ENCODE measurements around the gene ZNF682. TPM values are rescaled to one million over a fixed set of nuclear protein-coding genes. Genes with fewer than 3 reads are reported as not detected.

Gene ZNF682
- total RNA-seq = 1.2 and 1.7 TPM in 2 replicates

GRCh38 chr19:20039203-20039723 is at the start of gene ZNF682:
Gene ZNF682 (minus strand): TSS chr19:20039505. CDS start chr19:20039345, 160 bp downstream.

GRCh38 chr19:20077791-20078463 is 38.6 kb upstream of the ZNF682 start, which contains the start of gene ZNF90:
Gene ZNF90 (plus strand): TSS chr19:20078000. CDS start chr19:20078133, 133 bp downstream.

Other genes starting within 250 kb of the ZNF682 start
- 7.1 and 12.7 TPM in 2 replicates for gene ZNF506, start 217.8 kb downstream of the ZNF682 start, total RNA-seq
- 1.9 and 2.1 TPM in 2 replicates for gene ZNF253, start 173.6 kb downstream of the ZNF682 start, total RNA-seq
- gene ZNF93, start 138.6 kb downstream of the ZNF682 start, total RNA-seq = 4.9 and 9.3 TPM in 2 replicates
- 3.1 and 3.7 TPM in 2 replicates for gene ZNF90, start 38.5 kb upstream of the ZNF682 start, total RNA-seq
- 7.2 and 8.7 TPM in 2 replicates for gene ZNF486, start 127.7 kb upstream of the ZNF682 start, total RNA-seq